GM23338 (cell line): ENCODE results near the gene SLC8A1. TPM values are rescaled to one million over a fixed set of nuclear protein-coding genes. Genes with fewer than 3 reads are reported as not detected.

Experiments
- ATAC-seq: fragments of 200-7000 bp; cut with Tn5 transposase; 3 replicates; pipeline ENCODE4 v1.9.1; 2020
- DNase-seq: peaks from one replicate; pipeline ENCODE4 v3.0.0-alpha.2; 2015; ENCODE audit warnings: low spot score
- H2AFZ ChIP-seq: fragments of 200-600 bp; sonication (generic); 2 replicates; pipeline ENCODE4 v1.8.0; 2016; ENCODE audit warnings: antibody characterized with exemption, mild to moderate bottlenecking, moderate library complexity
- H3F3A ChIP-seq: fragments of 200-600 bp; sonication (generic); replicated peaks from 2 replicates; pipeline ENCODE4 v1.8.0; 2017; ENCODE audit warnings: antibody characterized with exemption, mixed run types, low read depth
- H3K27ac ChIP-seq: fragments of 200-600 bp; sonication (generic); 2 replicates; pipeline ENCODE4 v1.6.1; 2016; ENCODE audit warnings: low read depth
- H3K27me3 ChIP-seq: fragments of 200-600 bp; sonication (generic); 2 replicates; pipeline ENCODE4 v1.8.0; 2016; ENCODE audit warnings: mild to moderate bottlenecking, mixed run types, moderate library complexity; ENCODE audit not compliant: insufficient read depth
- H3K36me3 ChIP-seq: fragments of 200-600 bp; sonication (generic); 2 replicates; pipeline ENCODE4 v1.8.0; 2016; ENCODE audit warnings: mild to moderate bottlenecking; ENCODE audit not compliant: insufficient read depth
- H3K4me1 ChIP-seq: fragments of 200-600 bp; sonication (generic); 2 replicates; pipeline ENCODE4 v1.8.0; 2016; ENCODE audit warnings: mild to moderate bottlenecking, moderate library complexity; ENCODE audit not compliant: insufficient read depth
- H3K4me2 ChIP-seq: fragments of 200-600 bp; sonication (generic); 2 replicates; pipeline ENCODE4 v1.7.1; 2017; ENCODE audit warnings: mixed run types
- H3K4me3 ChIP-seq: fragments of 200-600 bp; sonication (generic); 2 replicates; pipeline ENCODE4 v1.6.1; 2016; ENCODE audit warnings: mixed run types
- H3K79me2 ChIP-seq: fragments of 200-600 bp; sonication (generic); replicated peaks from 2 replicates; pipeline ENCODE4 v1.8.0; 2017; ENCODE audit warnings: mild to moderate bottlenecking; ENCODE audit not compliant: insufficient read depth
- H3K9me2 ChIP-seq: fragments of 200-600 bp; sonication (generic); 2 replicates; pipeline ENCODE4 v1.8.0; 2017; ENCODE audit not compliant: insufficient read depth
- H4K20me1 ChIP-seq: fragments of 200-600 bp; sonication (generic); replicated peaks from 2 replicates; pipeline ENCODE4 v1.8.0; 2017; ENCODE audit warnings: mild to moderate bottlenecking; ENCODE audit not compliant: insufficient read depth
- H3K27ac Mint-ChIP-seq: 2 replicates; pipeline ENCODE4 v1.8.0; 2020; ENCODE audit warnings: inconsistent platforms, mild to moderate bottlenecking, moderate library complexity, mixed read lengths
- H3K27me3 Mint-ChIP-seq: 3 replicates; pipeline ENCODE4 v1.8.0; 2022; ENCODE audit warnings: low read depth, mild to moderate bottlenecking, moderate library complexity, mixed read lengths, inconsistent platforms; ENCODE audit not compliant: insufficient read depth, poor library complexity
- H3K36me3 Mint-ChIP-seq: 3 replicates; pipeline ENCODE4 v1.8.0; 2021; ENCODE audit warnings: low read depth, mild to moderate bottlenecking, inconsistent platforms, moderate library complexity, mixed read lengths
- H3K4me1 Mint-ChIP-seq: 3 replicates; pipeline ENCODE4 v1.8.0; 2020; ENCODE audit warnings: mild to moderate bottlenecking, inconsistent platforms, mixed read lengths
- H3K4me3 Mint-ChIP-seq: 3 replicates; pipeline ENCODE4 v1.8.0; 2021; ENCODE audit warnings: moderate library complexity, mild to moderate bottlenecking, inconsistent platforms, mixed read lengths
- H3K9me3 Mint-ChIP-seq: 3 replicates; pipeline ENCODE4 v1.8.0; 2020; ENCODE audit warnings: moderate library complexity, mild to moderate bottlenecking, inconsistent platforms, mixed read lengths
- CREB1 ChIP-seq: fragments of 250-450 bp; sonication (Bioruptor Pico); IDR thresholded peaks from 2 replicates; pipeline ENCODE4 v1.5.0; 2020; ENCODE audit warnings: low read depth, mild to moderate bottlenecking, moderate library complexity
- EZH2 ChIP-seq: fragments of 200-600 bp; sonication (generic); IDR thresholded peaks from one replicate; pipeline ENCODE4 v1.8.0; 2017; ENCODE audit warnings: antibody characterized with exemption, mild to moderate bottlenecking, low read depth; ENCODE audit not compliant: unreplicated experiment
- EZH2phosphoT487 ChIP-seq: fragments of 200-600 bp; sonication (generic); IDR thresholded peaks from one replicate; pipeline ENCODE4 v1.8.1; 2018; ENCODE audit warnings: antibody characterized with exemption; ENCODE audit not compliant: unreplicated experiment
- JUNB ChIP-seq: IDR thresholded peaks from one replicate; pipeline ENCODE4 v1.6.1; 2016; ENCODE audit warnings: antibody characterized with exemption; ENCODE audit not compliant: unreplicated experiment
- NANOG ChIP-seq: IDR thresholded peaks from 2 replicates; pipeline ENCODE4 v1.6.1; 2016; ENCODE audit warnings: antibody characterized with exemption, borderline replicate concordance
- POLR2AphosphoS5 ChIP-seq: IDR thresholded peaks from 2 replicates; pipeline ENCODE4 v1.6.1; 2016; ENCODE audit warnings: antibody characterized with exemption, low read depth
- REST ChIP-seq: IDR thresholded peaks from one replicate; pipeline ENCODE4 v1.6.1; 2018; ENCODE audit warnings: antibody characterized with exemption; ENCODE audit not compliant: unreplicated experiment
- STAT1 ChIP-seq: IDR thresholded peaks from one replicate; pipeline ENCODE4 v1.6.1; 2016; ENCODE audit warnings: antibody characterized with exemption; ENCODE audit not compliant: unreplicated experiment
- ZNF114 ChIP-seq: fragments of 250-450 bp; sonication (Bioruptor Pico); IDR thresholded peaks from 2 replicates; pipeline ENCODE4 v1.5.0; 2020; ENCODE audit warnings: mild to moderate bottlenecking, moderate library complexity
- ZNF331 ChIP-seq: fragments of 250-450 bp; sonication (Bioruptor Pico); IDR thresholded peaks from 2 replicates; pipeline ENCODE4 v1.5.0; 2020; ENCODE audit warnings: low read depth, mild to moderate bottlenecking, moderate library complexity
- polyA plus RNA-seq: library from polyadenylated mRNA; unstranded; fragments of >200 nt; fragmentation: Nextera tagmentation; extraction: Ambion mirVana; gene quantifications from 2 replicates; pipeline ENCODE4 v1.2.1, GENCODE V29; 2016
- total RNA-seq: library from RNA; depleted of rRNA; stranded (reverse); fragments of >200 nt; shearing (Covaris generic); gene quantifications from 2 replicates; pipeline ENCODE4 v1.2.3, GENCODE V29; 2014
- TF ChIP-seq, protein P1 (sequence below), 2 experiments: fragments of 200-600 bp in 1 of 2; sonication (generic) in 1 of 2; conservative IDR thresholded peaks; 2 replicates each; pipeline versions ENCODE4 v1.5.1 to v1.6.1; 2016 to 2017; ENCODE audit warnings: antibody characterized with exemption in 2 of 2, low read depth in 2 of 2, mild to moderate bottlenecking in 2 of 2, moderate library complexity in 1 of 2
- TF ChIP-seq, protein P2 (sequence below): IDR thresholded peaks from 2 replicates; pipeline ENCODE4 v1.6.1; 2016; ENCODE audit warnings: antibody characterized with exemption
- TF ChIP-seq, protein P3 (sequence below): fragments of 250-450 bp; sonication (Bioruptor Pico); IDR thresholded peaks from 2 replicates; pipeline ENCODE4 v1.5.0; 2020; ENCODE audit warnings: mild to moderate bottlenecking, moderate library complexity

Gene SLC8A1
- total and polyA plus RNA-seq, 2 experiments from 2014 or later: 2.5 to 3.3 TPM

GRCh38 chr2:40123326-40123725 is 328.6 kb downstream of the SLC8A1 start:
- no peaks in the 10 kb centered on the region for H3K79me2 ChIP-seq
- no peaks in the 10 kb centered on the region for H4K20me1 ChIP-seq
- H3F3A ChIP-seq: no peaks in the 10 kb centered on the region
- TF ChIP-seq CREB1 (CRISPR knock-in tag): no peak
- no peak for TF ChIP-seq EZH2
- TF ChIP-seq ZNF331 (CRISPR knock-in tag): no peak
- TF ChIP-seq, protein P1, sequence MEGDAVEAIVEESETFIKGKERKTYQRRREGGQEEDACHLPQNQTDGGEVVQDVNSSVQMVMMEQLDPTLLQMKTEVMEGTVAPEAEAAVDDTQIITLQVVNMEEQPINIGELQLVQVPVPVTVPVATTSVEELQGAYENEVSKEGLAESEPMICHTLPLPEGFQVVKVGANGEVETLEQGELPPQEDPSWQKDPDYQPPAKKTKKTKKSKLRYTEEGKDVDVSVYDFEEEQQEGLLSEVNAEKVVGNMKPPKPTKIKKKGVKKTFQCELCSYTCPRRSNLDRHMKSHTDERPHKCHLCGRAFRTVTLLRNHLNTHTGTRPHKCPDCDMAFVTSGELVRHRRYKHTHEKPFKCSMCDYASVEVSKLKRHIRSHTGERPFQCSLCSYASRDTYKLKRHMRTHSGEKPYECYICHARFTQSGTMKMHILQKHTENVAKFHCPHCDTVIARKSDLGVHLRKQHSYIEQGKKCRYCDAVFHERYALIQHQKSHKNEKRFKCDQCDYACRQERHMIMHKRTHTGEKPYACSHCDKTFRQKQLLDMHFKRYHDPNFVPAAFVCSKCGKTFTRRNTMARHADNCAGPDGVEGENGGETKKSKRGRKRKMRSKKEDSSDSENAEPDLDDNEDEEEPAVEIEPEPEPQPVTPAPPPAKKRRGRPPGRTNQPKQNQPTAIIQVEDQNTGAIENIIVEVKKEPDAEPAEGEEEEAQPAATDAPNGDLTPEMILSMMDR (conservative IDR thresholded peaks at IDR 0.05; ENCODE audit: low read depth in 2 of 2): no peak
- TF ChIP-seq EZH2phosphoT487: no peak
- no peak for TF ChIP-seq REST
- TF ChIP-seq, protein P2, sequence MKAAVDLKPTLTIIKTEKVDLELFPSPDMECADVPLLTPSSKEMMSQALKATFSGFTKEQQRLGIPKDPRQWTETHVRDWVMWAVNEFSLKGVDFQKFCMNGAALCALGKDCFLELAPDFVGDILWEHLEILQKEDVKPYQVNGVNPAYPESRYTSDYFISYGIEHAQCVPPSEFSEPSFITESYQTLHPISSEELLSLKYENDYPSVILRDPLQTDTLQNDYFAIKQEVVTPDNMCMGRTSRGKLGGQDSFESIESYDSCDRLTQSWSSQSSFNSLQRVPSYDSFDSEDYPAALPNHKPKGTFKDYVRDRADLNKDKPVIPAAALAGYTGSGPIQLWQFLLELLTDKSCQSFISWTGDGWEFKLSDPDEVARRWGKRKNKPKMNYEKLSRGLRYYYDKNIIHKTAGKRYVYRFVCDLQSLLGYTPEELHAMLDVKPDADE: no peak
- TF ChIP-seq ZNF114 (CRISPR knock-in tag): no peak
- no peak for TF ChIP-seq NANOG
- TF ChIP-seq STAT1: no peak
- TF ChIP-seq JUNB: no peak
- TF ChIP-seq POLR2AphosphoS5: no peak
- TF ChIP-seq, protein P3, sequence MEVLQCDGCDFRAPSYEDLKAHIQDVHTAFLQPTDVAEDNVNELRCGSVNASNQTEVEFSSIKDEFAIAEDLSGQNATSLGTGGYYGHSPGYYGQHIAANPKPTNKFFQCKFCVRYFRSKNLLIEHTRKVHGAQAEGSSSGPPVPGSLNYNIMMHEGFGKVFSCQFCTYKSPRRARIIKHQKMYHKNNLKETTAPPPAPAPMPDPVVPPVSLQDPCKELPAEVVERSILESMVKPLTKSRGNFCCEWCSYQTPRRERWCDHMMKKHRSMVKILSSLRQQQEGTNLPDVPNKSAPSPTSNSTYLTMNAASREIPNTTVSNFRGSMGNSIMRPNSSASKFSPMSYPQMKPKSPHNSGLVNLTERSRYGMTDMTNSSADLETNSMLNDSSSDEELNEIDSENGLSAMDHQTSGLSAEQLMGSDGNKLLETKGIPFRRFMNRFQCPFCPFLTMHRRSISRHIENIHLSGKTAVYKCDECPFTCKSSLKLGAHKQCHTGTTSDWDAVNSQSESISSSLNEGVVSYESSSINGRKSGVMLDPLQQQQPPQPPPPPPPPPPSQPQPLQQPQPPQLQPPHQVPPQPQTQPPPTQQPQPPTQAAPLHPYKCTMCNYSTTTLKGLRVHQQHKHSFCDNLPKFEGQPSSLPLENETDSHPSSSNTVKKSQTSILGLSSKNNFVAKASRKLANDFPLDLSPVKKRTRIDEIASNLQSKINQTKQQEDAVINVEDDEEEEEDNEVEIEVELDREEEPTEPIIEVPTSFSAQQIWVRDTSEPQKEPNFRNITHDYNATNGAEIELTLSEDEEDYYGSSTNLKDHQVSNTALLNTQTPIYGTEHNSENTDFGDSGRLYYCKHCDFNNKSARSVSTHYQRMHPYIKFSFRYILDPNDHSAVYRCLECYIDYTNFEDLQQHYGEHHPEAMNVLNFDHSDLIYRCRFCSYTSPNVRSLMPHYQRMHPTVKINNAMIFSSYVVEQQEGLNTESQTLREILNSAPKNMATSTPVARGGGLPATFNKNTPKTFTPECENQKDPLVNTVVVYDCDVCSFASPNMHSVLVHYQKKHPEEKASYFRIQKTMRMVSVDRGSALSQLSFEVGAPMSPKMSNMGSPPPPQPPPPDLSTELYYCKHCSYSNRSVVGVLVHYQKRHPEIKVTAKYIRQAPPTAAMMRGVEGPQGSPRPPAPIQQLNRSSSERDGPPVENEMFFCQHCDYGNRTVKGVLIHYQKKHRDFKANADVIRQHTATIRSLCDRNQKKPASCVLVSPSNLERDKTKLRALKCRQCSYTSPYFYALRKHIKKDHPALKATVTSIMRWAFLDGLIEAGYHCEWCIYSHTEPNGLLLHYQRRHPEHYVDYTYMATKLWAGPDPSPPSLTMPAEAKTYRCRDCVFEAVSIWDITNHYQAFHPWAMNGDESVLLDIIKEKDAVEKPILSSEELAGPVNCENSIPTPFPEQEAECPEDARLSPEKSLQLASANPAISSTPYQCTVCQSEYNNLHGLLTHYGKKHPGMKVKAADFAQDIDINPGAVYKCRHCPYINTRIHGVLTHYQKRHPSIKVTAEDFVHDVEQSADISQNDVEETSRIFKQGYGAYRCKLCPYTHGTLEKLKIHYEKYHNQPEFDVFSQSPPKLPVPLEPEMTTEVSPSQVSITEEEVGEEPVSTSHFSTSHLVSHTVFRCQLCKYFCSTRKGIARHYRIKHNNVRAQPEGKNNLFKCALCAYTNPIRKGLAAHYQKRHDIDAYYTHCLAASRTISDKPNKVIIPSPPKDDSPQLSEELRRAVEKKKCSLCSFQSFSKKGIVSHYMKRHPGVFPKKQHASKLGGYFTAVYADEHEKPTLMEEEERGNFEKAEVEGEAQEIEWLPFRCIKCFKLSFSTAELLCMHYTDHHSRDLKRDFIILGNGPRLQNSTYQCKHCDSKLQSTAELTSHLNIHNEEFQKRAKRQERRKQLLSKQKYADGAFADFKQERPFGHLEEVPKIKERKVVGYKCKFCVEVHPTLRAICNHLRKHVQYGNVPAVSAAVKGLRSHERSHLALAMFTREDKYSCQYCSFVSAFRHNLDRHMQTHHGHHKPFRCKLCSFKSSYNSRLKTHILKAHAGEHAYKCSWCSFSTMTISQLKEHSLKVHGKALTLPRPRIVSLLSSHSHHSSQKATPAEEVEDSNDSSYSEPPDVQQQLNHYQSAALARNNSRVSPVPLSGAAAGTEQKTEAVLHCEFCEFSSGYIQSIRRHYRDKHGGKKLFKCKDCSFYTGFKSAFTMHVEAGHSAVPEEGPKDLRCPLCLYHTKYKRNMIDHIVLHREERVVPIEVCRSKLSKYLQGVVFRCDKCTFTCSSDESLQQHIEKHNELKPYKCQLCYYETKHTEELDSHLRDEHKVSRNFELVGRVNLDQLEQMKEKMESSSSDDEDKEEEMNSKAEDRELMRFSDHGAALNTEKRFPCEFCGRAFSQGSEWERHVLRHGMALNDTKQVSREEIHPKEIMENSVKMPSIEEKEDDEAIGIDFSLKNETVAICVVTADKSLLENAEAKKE (CRISPR knock-in tag): no peak
- Mint-ChIP-seq H3K27me3 (no peaks in the 10 kb centered on the region), H3K36me3 (no peaks in the 10 kb centered on the region), H3K27ac (no peak overlapping the region), H3K9me3 (no peaks in the 10 kb centered on the region), H3K4me1 (no peaks in the 10 kb centered on the region), H3K4me3 (no peak overlapping the region)
- no peak overlapping the region for H2AFZ ChIP-seq
- H3K4me2 ChIP-seq: no peak overlapping the region
- H3K4me1 ChIP-seq: no peaks in the 10 kb centered on the region
- no peaks in the 10 kb centered on the region for H3K9me2 ChIP-seq
- no peak overlapping the region for H3K4me3 ChIP-seq
- no peak overlapping the region for H3K27ac ChIP-seq
- DNase-seq (no peak), ATAC-seq (no peak)
- H3K36me3 ChIP-seq: no peaks in the 10 kb centered on the region
- no peaks in the 10 kb centered on the region for H3K27me3 ChIP-seq
